Parathyroid adenoma (tissue), 2 donors: ENCODE results near the gene MOBP.

Experiments
- H2AFZ ChIP-seq: fragments of 300-600 bp; sonication (generic); one replicate; pipeline ENCODE4 v1.7.0; 2017; ENCODE audit warnings: antibody characterized with exemption, mild to moderate bottlenecking
- H3K27ac ChIP-seq: fragments of 300-600 bp; sonication (generic); one replicate; pipeline ENCODE4 v1.7.0; 2017
- H3K27me3 ChIP-seq: fragments of 300-600 bp; sonication (generic); one replicate; pipeline ENCODE4 v1.7.0; 2017; ENCODE audit warnings: low read length; ENCODE audit not compliant: control insufficient read depth, insufficient read depth
- H3K36me3 ChIP-seq: fragments of 300-600 bp; sonication (generic); one replicate; pipeline ENCODE4 v1.7.0; 2017; ENCODE audit warnings: low read length; ENCODE audit not compliant: control insufficient read depth, insufficient read depth
- H3K4me1 ChIP-seq: fragments of 300-600 bp; sonication (generic); one replicate; pipeline ENCODE4 v1.7.0; 2017; ENCODE audit warnings: control low read depth
- H3K4me2 ChIP-seq: fragments of 300-600 bp; sonication (generic); one replicate; pipeline ENCODE4 v1.7.0; 2017; ENCODE audit warnings: low read length
- H3K4me3 ChIP-seq: fragments of 300-600 bp; sonication (generic); one replicate; pipeline ENCODE4 v1.7.0; 2017; ENCODE audit warnings: low read depth, low read length
- H3K79me2 ChIP-seq: fragments of 300-600 bp; sonication (generic); one replicate; pipeline ENCODE4 v1.7.0; 2017; ENCODE audit warnings: control low read depth
- H3K9ac ChIP-seq: fragments of 300-600 bp; sonication (generic); one replicate; pipeline ENCODE4 v1.7.0; 2017; ENCODE audit warnings: mild to moderate bottlenecking
- H3K9me3 ChIP-seq: fragments of 300-600 bp; sonication (generic); one replicate; pipeline ENCODE4 v1.7.0; 2017; ENCODE audit warnings: low read length; ENCODE audit not compliant: control insufficient read depth
- TF ChIP-seq, protein P1 (sequence below): fragments of 300-600 bp; sonication (generic); IDR thresholded peaks from one replicate; pipeline ENCODE4 v1.7.0; 2017; ENCODE audit warnings: antibody characterized with exemption, mild to moderate bottlenecking
- donor health status: primary hyperparathyroidism.

Gene MOBP

DNA sequence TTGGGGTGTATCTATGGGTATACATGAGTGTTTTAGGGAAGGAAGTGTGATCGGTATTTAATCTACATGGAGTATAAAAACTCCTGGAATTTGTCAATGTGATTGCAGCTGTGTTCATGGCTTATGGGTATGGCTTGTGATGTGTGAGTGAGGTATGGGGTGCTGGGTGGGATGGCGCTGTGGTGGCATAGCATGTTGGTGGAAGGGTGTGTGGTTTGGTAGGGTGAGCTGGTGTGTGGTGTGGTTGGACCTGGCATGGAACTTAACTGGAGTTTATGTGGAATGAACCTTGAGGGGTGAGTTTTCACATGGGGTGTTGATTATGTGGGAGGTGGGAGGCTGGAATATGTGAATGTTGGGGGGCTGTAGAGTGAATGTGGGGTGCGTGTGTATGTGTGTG lies 492 bp upstream of the MOBP start:
- Histone ChIP-seq H3K4me2 (no peak overlapping the region), H3K79me2 (no peaks in the 10 kb centered on the region), H3K36me3 (no peaks in the 10 kb centered on the region), H3K27ac (no peak overlapping the region), H3K4me3 (no peak overlapping the region), H2AFZ (no peak overlapping the region), H3K9ac (no peak overlapping the region), H3K9me3 (no peaks in the 10 kb centered on the region), H3K27me3 (no peaks in the 10 kb centered on the region), H3K4me1 (peaks cover 12% of the 10 kb centered on the region)
- TF ChIP-seq, protein P1, sequence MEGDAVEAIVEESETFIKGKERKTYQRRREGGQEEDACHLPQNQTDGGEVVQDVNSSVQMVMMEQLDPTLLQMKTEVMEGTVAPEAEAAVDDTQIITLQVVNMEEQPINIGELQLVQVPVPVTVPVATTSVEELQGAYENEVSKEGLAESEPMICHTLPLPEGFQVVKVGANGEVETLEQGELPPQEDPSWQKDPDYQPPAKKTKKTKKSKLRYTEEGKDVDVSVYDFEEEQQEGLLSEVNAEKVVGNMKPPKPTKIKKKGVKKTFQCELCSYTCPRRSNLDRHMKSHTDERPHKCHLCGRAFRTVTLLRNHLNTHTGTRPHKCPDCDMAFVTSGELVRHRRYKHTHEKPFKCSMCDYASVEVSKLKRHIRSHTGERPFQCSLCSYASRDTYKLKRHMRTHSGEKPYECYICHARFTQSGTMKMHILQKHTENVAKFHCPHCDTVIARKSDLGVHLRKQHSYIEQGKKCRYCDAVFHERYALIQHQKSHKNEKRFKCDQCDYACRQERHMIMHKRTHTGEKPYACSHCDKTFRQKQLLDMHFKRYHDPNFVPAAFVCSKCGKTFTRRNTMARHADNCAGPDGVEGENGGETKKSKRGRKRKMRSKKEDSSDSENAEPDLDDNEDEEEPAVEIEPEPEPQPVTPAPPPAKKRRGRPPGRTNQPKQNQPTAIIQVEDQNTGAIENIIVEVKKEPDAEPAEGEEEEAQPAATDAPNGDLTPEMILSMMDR, result no peak

DNA sequence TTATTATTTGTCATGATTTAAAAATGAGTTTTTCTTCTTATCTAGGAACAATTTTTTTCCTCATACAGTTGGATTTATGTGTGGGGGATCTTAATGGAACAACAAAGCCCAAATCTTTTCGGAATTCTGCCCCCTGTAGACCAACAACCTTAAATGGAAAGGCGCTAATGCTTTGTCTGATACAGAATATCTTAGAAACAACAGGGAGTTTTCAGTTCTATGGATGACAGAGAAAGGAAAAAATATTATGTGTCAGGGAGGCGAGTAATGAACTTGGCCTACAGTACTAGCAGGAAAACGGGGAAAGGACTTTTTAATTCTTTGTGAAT lies 592 bp downstream of the MOBP start:
- H3K27ac ChIP-seq, result no peak overlapping the region
- H3K9me3 ChIP-seq, result no peaks in the 10 kb centered on the region
- no peak overlapping the region for H3K9ac ChIP-seq
- H3K4me2 ChIP-seq, result no peak overlapping the region
- H2AFZ ChIP-seq, result no peak overlapping the region
- H3K27me3 ChIP-seq, result no peaks in the 10 kb centered on the region
- H3K4me1 ChIP-seq, result peaks cover 2% of the 10 kb centered on the region
- no peak overlapping the region for H3K4me3 ChIP-seq
- no peaks in the 10 kb centered on the region for H3K79me2 ChIP-seq
- TF ChIP-seq, protein P1, result no peak
- no peaks in the 10 kb centered on the region for H3K36me3 ChIP-seq

GRCh38 chr3:39469258-39469657 lies 1.8 kb downstream of the MOBP start:
- Histone ChIP-seq H2AFZ (no peak overlapping the region), H3K4me1 (no peaks in the 10 kb centered on the region), H3K4me2 (no peak overlapping the region), H3K9me3 (no peaks in the 10 kb centered on the region), H3K36me3 (no peaks in the 10 kb centered on the region), H3K4me3 (no peak overlapping the region), H3K79me2 (no peaks in the 10 kb centered on the region), H3K27me3 (no peaks in the 10 kb centered on the region), H3K27ac (no peak overlapping the region), H3K9ac (no peak overlapping the region)
- TF ChIP-seq, protein P1, result no peak

DNA sequence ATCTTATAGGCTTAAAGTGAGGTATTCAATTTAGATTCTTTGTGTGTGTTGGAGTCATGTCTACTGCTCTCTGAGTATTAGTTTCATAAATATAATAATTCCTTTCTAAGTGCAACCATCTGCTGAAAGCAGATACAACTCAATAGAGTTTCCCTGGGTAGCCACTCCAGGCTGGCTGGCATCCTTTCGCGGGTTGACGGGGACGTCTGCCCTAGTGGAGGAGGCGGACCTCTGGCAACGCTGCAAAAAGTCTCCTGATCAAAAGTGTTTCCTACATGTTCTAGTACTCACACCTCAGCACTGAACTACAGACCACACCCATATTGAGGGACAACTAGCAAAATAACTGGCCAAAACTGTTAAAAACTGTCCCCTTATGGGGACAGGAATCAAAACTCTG lies 2.5 kb downstream of the MOBP start:
- no peak overlapping the region for H3K9ac ChIP-seq
- no peak overlapping the region for H3K4me2 ChIP-seq
- H3K27me3 ChIP-seq, result no peaks in the 10 kb centered on the region
- no peak overlapping the region for H3K4me3 ChIP-seq
- H3K79me2 ChIP-seq, result no peaks in the 10 kb centered on the region
- H3K4me1 ChIP-seq, result no peaks in the 10 kb centered on the region
- H3K9me3 ChIP-seq, result no peaks in the 10 kb centered on the region
- no peak overlapping the region for H2AFZ ChIP-seq
- no peaks in the 10 kb centered on the region for H3K36me3 ChIP-seq
- TF ChIP-seq, protein P1, result no peak
- H3K27ac ChIP-seq, result no peak overlapping the region

GRCh38 chr3:39471652-39472051 lies 4.2 kb downstream of the MOBP start:
- Histone ChIP-seq H3K27ac (no peak overlapping the region), H2AFZ (no peak overlapping the region), H3K4me2 (no peak overlapping the region), H3K4me1 (no peaks in the 10 kb centered on the region), H3K9ac (no peak overlapping the region), H3K9me3 (no peaks in the 10 kb centered on the region), H3K36me3 (no peaks in the 10 kb centered on the region), H3K4me3 (no peak overlapping the region), H3K79me2 (no peaks in the 10 kb centered on the region), H3K27me3 (no peaks in the 10 kb centered on the region)
- TF ChIP-seq, protein P1, result no peak
